ENCODE results near the gene NDEL1.

The NDEL1 gene

GRCh38 chr17:8459831-8460230 lies 24.1 kb downstream of the NDEL1 start:
- no peak for DNase-seq

DNA sequence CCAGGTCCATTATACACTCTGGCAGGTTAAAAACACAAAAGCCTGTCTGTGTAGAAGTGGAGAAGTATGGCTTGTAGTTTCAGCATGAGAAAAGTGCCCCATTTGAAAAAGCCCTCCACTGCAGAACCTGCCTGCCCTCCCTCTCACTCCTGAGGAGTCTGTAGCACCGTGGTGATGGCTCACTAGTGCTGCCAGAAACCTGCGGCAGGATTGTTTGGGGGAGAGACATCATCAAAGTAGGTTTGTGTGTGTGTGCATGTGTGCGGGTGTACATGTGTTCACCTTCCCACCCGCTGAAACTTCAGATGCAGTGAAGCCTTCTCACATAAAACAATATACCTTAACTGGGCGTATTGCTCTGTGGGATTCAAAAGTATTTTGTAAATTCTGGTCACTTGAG lies 26.9 kb downstream of the NDEL1 start:
- DNase-seq = no peak

DNA sequence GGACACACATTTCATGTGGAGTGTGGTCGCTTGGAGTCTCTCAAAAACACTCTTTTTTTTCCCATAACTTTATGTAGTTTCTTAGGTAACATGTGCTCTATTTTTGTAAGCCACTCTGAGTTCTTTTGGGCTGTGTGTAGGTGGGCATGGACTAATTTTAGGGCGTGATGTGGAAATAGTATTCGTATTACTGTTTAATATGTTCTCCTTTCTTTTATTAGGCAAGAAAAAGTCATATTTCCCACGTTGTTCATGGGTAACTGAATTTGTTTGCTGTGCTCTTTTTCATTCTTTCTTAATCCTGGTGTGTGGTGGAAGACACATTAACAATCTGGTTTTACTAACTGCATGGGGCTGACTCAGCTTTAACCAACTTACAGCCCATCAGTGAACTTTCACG lies 27.4 kb downstream of the NDEL1 start:
- no peak for DNase-seq

DNA sequence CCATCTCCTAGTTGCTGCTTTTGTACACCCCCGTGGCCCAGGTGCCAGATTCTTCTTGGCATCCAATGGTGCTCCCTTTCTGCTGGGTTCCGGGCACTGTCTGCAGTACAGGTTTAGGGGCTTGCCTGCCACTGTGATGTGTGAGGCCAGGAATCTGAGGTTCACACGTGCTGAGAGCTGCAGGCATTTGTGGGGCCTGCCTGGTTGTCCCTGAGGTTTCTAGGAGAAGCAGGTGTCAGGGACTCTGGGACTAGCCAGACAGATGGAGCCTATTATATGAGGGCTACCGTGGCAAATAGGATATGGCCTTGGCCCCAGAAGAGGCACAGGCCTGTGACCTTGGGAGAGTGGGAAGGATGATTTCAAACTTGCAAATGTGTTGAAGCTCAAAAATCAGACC lies 29.3 kb downstream of the NDEL1 start:
- DNase-seq = no peak

DNA sequence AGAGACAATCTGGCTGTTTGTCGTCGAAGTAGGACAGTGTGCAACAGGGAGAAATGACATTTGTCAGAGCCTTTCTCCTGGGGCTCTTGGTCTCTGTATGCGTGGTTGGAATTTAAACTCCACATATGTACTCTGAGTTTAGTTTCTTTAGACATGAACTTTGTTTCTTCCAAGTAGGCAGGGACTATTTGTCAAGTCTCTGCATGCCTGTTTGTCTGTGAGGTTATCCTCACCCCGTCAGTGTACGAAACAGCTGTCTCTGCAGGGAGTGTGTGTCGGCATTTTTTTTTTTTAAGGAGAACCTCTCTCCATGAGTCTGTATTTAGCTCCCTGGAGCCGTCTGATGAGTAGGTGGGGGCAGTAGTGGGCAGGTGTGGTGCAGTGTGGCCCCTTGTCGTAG lies 29.7 kb downstream of the NDEL1 start:
- no peak for DNase-seq

DNA sequence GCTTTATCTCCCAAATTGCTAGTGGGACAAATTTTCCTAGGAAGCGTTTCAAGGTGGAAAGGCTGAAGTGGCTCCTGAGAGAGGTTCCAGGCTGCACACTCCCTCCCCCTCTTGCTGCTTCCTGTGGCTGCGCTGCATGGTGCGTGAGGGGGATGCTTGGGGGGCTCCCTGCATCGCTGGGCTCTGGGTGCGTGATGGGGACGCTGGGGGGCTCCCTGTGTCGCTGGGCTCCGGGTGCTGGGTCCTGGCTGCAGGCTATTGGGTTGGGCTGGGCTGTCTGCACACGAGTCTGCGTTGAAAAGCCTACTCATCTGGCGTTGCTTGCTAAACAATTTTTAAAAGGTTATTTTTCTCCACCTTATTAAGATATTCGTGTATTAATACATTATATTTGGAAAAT lies 30.1 kb downstream of the NDEL1 start:
- DNase-seq = no peak

- no peak for DNase-seq
Observed at GRCh38 chr17:8466456-8466855, 30.8 kb downstream of the NDEL1 start.

DNA sequence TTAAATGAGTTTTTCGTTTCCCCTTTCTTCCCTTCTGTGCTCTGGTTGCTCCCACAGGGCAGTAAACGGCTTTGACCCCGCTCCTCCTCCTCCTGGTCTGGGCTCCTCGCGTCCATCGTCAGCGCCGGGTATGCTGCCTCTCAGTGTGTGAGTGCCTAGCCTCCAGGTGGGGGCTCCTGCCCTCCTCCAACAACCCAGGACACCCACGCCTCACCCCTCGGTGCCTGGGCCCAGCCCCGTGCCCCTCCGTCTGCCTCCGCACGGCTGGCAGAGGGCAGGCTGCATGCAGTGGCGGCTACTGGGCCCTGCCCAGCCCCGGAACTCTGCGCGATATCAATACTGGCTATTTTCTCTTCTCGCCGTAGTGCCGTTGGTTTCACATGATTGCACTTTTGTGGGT lies 31.2 kb downstream of the NDEL1 start:
- no peak for DNase-seq

DNA sequence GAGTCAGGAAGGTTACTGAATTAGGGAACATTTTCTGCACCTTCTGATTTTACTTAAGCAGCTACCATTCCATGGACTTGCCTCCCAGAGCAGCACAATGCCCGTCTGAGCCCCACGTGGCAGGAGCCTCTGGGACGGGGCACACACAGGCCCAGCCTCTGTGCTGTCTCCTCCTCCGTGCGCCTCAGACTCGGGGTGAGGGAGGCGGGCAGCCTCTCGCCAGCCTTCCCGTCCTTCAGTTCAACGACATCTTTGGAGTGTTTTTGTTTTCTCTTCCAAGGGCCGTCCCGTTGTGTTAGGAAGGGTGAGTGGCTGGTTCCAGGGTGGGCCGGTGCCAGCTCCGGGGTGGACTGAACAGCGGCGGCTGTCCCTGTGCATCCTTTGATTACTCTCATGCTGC lies 31.8 kb downstream of the NDEL1 start:
- DNase-seq = no peak

GRCh38 chr17:8468127-8468526 lies 32.4 kb downstream of the NDEL1 start:
- DNase-seq = no peak

- no peak for DNase-seq
Observed at GRCh38 chr17:8468980-8469379, 33.3 kb downstream of the NDEL1 start.

GRCh38 chr17:8469964-8470363 lies 34.3 kb downstream of the NDEL1 start:
- no peak for DNase-seq

DNA sequence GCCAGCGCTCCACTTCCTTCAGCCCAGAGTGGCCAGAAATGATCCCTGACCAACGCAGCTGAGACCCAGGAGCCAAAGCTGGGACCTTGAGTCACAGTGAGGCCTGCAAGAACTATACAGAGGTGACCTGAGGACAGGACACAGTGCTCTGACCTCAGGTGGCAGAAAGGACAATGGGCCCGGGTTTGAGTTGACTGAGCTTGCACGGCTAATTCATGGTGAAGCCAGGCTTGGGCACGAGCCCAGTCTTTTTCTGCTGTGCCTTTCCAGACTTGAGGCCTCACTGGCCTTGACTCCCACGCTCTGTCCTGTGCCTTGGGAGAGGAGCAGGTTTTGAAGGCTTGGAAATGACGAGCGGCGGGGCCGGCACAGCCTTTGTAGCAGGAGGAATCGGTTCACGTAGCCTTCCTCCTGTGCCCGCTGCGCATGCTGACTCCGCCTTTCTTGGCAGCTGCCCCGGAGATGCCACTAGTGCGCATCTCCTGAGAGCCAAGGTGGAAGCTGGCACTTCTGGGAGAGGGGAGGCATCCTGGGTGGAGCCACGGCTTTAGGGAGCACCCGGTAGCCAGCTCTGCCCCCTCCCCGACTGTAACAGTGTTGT lies 34.9 kb downstream of the NDEL1 start:
- DNase-seq = no peak

DNA sequence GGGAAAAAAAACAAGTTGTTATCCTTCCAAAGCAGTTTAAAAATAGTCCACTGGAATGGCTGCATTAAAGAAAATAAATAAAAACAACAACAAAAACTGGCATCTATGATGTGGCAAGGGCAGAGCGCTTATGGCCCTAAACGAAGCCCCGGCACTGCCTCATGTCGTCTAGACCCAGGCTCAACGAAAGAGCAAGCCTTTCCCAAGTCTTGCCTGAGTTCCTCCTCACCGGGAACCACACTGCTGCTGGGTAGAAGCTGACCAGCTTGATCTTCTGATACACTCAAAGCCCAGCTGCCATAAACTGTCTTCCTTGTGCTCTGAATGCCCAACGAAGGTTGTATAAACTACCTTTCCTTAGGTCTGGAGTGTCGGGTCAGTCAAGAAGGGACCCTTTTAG lies 37.0 kb downstream of the NDEL1 start:
- DNase-seq = no peak

GRCh38 chr17:8473451-8474192 lies 37.9 kb downstream of the NDEL1 start:
- no peak for DNase-seq

GRCh38 chr17:8474826-8475225 lies 39.1 kb downstream of the NDEL1 start:
- DNase-seq = no peak

GRCh38 chr17:8475227-8475626 lies 39.5 kb downstream of the NDEL1 start:
- DNase-seq = no peak

DNA sequence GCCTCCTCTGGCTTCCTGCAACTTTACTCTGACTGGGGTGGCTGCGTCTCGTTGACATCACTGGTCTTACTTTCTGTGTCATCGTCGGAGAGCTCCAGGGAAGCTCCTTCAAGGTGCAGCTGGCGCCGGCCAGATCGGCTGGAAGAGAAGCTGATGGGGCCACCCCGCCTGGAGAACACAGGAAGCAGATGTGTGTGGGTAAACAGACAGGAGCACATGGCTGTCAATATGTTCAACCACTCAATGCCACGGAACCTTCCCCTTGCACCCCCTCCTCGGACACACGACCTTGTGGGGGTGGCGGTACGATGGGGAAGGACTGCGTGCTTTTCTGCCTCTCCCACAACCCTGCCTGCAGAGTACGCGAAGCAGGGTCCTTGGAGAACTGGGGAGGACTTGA lies 40.1 kb downstream of the NDEL1 start:
- no peak for DNase-seq

DNA sequence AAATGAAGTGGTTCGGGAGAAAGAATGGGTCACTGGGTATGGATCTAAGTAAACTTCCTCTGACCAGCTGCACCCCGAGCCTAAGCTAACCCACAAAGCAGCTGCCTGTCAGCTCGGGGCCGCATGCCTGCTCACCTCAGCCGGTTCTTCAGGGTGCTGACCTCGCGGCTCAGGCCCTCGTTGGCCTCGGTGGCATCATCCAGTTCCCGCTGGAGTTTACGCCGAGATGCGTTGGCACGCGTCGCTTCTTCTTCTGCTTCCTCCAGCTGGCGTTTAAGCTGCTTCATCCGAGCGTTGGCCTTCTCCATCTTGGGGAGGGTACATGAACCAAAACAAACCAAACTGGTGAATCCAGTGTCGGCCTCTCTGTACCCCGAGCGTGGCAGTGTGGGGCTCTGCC lies 41.1 kb downstream of the NDEL1 start:
- DNase-seq = no peak

- no peak for DNase-seq
Observed at GRCh38 chr17:8477171-8477570, 41.5 kb downstream of the NDEL1 start.

DNA sequence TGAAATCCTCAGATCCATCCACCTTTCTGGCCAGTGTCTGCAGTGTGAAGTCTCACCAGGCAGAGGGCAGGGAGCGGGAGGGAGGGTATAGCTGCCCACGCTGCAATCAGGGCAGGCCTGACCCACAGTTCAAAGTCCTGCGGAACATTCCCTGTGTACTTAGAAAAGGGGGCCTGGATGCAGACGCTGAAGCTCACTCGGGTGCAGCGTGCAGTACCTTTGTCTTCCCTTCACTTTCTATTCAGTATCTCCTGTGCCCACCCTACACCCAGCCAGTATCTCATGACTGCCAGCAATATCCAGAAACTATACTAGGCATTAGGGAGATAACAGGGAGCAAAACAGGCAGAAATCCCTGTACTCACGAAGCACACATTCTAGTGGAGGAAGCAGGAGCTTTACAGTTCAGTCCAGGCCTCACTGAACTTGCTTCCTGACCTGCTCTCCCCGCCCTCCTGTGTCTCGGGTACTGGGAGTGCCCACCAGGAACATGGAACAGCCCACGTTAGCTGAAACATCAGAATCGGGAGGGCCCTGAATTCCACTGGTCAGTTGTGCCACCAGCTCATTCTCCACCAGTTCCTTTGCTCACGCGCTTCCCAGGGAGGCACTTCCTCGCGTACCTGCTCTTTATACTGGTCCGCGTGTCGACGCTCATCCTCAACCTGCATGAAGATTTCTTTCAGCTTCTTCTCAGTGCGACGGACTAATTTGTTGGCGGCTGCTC lies 42.2 kb downstream of the NDEL1 start:
- no peak for DNase-seq

DNA sequence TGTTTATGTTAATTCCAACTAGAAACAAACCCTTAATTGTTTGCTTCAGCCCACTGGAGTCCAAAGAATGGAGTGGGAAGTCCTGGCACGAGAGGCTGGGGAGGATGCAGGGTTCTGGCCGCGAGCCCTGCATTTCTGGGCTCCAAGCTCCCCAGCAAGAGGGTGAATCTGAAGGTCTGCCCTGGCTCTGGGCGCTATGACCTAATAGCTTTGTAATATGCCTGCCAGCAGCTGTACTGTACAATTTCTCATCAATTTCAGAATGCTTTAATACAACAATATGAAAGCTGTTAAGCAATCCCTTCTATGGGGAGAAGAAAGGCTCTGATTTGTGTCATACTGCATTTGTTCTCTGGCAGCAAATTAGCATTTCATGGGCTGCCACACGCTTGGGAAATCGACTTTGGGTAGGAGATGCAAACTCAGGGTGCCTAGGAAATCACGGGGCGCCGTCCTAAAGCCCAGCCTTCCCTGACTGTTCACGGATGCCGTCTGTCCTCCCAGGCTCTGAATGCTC lies 43.8 kb downstream of the NDEL1 start:
- DNase-seq = no peak

DNA sequence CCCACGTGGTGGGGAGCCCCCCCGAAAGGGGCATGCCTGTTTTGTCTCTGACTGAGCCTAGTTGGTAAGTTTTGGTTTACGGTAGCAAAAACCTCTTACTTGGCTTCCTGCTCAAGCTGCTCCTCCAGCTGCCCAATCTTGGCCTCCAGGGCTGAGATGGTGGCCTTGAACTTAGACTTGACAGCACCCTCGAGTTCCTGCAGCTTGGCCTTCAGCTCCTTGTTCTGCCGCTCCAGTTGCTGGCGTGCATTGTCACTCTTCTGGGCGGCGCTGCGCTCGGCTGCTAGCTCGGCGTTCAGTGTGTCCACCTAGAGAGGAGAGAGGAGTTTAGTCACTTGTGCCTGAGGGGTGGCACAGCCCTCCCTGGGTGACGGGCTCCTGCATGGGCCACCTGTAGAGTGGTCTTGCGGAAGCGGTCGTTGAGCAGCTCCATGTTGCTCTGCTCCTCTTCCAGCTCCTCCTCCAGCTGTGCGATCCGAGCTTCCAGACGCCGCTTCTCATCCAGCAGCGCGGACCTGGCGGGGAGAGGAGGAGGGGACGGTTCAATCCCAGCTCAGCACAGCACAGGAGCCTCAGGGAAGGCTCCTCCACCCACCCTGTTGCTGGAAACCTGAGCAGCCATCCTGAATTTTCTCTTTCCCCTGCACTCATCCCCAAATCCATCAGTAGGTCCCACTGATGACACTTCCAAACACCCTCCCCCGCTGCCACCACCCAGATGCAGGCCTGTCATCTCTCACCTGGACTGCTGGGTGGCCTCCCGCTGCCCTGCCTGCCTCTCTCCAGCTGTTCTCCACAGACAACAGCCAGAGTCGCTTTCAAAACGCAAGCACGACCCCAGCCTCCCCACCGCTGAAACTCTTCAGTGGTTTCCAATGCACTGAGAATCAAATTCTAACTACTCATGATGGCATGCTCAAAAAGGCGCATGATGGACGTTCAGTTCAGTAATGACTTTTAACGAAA lies 44.6 kb downstream of the NDEL1 start:
- DNase-seq = no peak

Data from activated CD4-positive, alpha-beta T cell treated with anti-CD3 and anti-CD28 coated beads for 4 hours (primary cell).